Progenitor cell of endocrine pancreas (in vitro differentiated cells): Measurements from ENCODE around the gene HS3ST3B1. TPM values are rescaled to one million over a fixed set of nuclear protein-coding genes. Genes with fewer than 3 reads are reported as not detected.

Experiments
- DNase-seq: peaks from one replicate; pipeline ENCODE4 v3.0.0; 2021; ENCODE audit warnings: low spot score; ENCODE audit not compliant: unreplicated experiment
- H3K27ac Mint-ChIP-seq: 2 replicates; pipeline ENCODE4 v1.8.0; 2021; ENCODE audit warnings: mild to moderate bottlenecking, moderate library complexity, mixed read lengths
- H3K27me3 Mint-ChIP-seq: 2 replicates; pipeline ENCODE4 v1.8.0; 2021; ENCODE audit warnings: mixed read lengths
- H3K36me3 Mint-ChIP-seq: 2 replicates; pipeline ENCODE4 v1.8.0; 2022; ENCODE audit warnings: mixed read lengths; ENCODE audit not compliant: insufficient read depth
- H3K4me1 Mint-ChIP-seq: 2 replicates; pipeline ENCODE4 v1.8.0; 2021; ENCODE audit warnings: low read depth, mixed read lengths
- H3K4me3 Mint-ChIP-seq: 2 replicates; pipeline ENCODE4 v1.8.0; 2021; ENCODE audit warnings: low read depth, mild to moderate bottlenecking, moderate library complexity, mixed read lengths
- H3K9me3 Mint-ChIP-seq: 2 replicates; pipeline ENCODE4 v1.8.0; 2021; ENCODE audit warnings: low read depth, mixed read lengths
- CTCF ChIP-seq: fragments of 200-600 bp; sonication (generic); IDR thresholded peaks from one replicate; pipeline ENCODE4 v1.5.0; 2021; ENCODE audit warnings: antibody characterized with exemption, mild to moderate bottlenecking; ENCODE audit not compliant: unreplicated experiment
- total RNA-seq: library from RNA; stranded (reverse); gene quantifications from 2 replicates; pipeline ENCODE4 v1.2.1, GENCODE V29; 2021

HS3ST3B1 gene
- total RNA-seq, 1 donor from 2014 or later = 16.7 TPM

GRCh38 chr17:14396547-14396946 lies 95.7 kb downstream of the HS3ST3B1 start:
- DNase-seq = no peak
- Mint-ChIP-seq H3K27ac (no peak overlapping the region), H3K4me1 (peaks cover 5% of the 10 kb centered on the region), H3K36me3 (peaks cover under 1% of the 10 kb centered on the region), H3K27me3 (peaks cover 4% of the 10 kb centered on the region), H3K4me3 (no peak overlapping the region), H3K9me3 (peaks cover 11% of the 10 kb centered on the region)
- no peak for TF ChIP-seq CTCF

GRCh38 chr17:14398766-14399165 lies 97.9 kb downstream of the HS3ST3B1 start:
- Mint-ChIP-seq H3K4me1 (peaks cover under 1% of the 10 kb centered on the region), H3K36me3 (peaks cover 2% of the 10 kb centered on the region), H3K27ac (no peak overlapping the region), H3K27me3 (peaks cover 4% of the 10 kb centered on the region), H3K4me3 (no peak overlapping the region), H3K9me3 (peaks cover 13% of the 10 kb centered on the region)
- no peak for DNase-seq
- TF ChIP-seq CTCF = no peak

Other genes with a start within 250 kb of the HS3ST3B1 start
- 22.8 and 24.0 TPM in 2 replicates for gene COX10, start 231.6 kb upstream of the HS3ST3B1 start, total RNA-seq
- gene CDRT15, start 64.2 kb upstream of the HS3ST3B1 start, total RNA-seq = not detected in 2 replicates